Measurements from ENCODE around the gene HERC6.
"Not testable (repeated sequence)": the region's sequence is repeated elsewhere in the genome, so short reads cannot be mapped to it uniquely, and the experiment has no call there.

HERC6 gene

GRCh38 chr4:88429401-88429800 is 50.7 kb downstream of the HERC6 start:
- H3K36me3 ChIP-seq (ENCODE audit: control insufficient read depth in 1 of 2, insufficient read depth in 2 of 2, low read length in 2 of 2): peaks cover 0 to 14% of the 10 kb centered on the region in 2 donors
- no peaks in the 10 kb centered on the region for H3K4me1 ChIP-seq (ENCODE audit: control insufficient read depth in 1 of 2, insufficient read depth in 2 of 2, low read length in 2 of 2)
- H3K27me3 ChIP-seq (ENCODE audit: low read depth, low read length): no peaks in the 10 kb centered on the region
- peaks cover 3 to 6% of the 10 kb centered on the region in 2 donors for H3K9me3 ChIP-seq (ENCODE audit: control insufficient read depth in 1 of 2, low read length in 2 of 2)
- H3K27ac ChIP-seq (ENCODE audit: low read length): no peak overlapping the region
- no peak overlapping the region for H3K4me3 ChIP-seq (ENCODE audit: low read depth in 1 of 2, low read length in 2 of 2)

- H3K4me3 ChIP-seq (ENCODE audit: low read depth in 1 of 2, low read length in 2 of 2): no peak overlapping the region
- H3K36me3 ChIP-seq (ENCODE audit: control insufficient read depth in 1 of 2, insufficient read depth in 2 of 2, low read length in 2 of 2): peaks cover 0 to 10% of the 10 kb centered on the region in 2 donors
- H3K27ac ChIP-seq (ENCODE audit: low read length): no peak overlapping the region
- no peaks in the 10 kb centered on the region for H3K4me1 ChIP-seq (ENCODE audit: control insufficient read depth in 1 of 2, insufficient read depth in 2 of 2, low read length in 2 of 2)
- no peaks in the 10 kb centered on the region for H3K27me3 ChIP-seq (ENCODE audit: low read depth, low read length)
- peaks cover 3 to 6% of the 10 kb centered on the region in 2 donors for H3K9me3 ChIP-seq (ENCODE audit: control insufficient read depth in 1 of 2, low read length in 2 of 2)
Measured at GRCh38 chr4:88435987-88436693, 57.5 kb downstream of the HERC6 start.

DNA sequence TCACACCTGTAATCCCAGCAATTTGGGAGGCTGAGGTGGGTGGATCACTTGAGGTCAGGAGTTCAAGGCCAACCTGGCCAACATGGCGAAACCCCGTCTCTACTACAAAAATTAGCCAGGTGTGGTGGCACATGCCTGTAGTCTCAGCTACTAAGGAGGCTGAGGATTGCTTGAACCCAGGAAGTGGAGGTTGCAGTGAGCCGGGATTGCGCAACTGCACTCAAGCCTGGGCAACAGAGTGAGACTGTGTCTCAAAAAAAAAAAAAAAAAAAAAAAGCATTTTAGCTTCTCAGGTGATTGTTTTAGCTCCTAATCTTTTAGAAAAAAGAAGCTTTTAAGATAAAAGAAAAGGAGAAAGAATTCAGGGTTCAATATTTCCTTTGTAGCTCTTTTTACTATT is 59.2 kb downstream of the HERC6 start:
- not testable (repeated sequence) for H3K4me1 ChIP-seq (ENCODE audit: control insufficient read depth in 1 of 2, insufficient read depth in 2 of 2, low read length in 2 of 2); H3K9me3 ChIP-seq (ENCODE audit: control insufficient read depth in 1 of 2, low read length in 2 of 2); H3K27me3 ChIP-seq (ENCODE audit: low read depth, low read length); H3K27ac ChIP-seq (ENCODE audit: low read length); H3K4me3 ChIP-seq (ENCODE audit: low read depth in 1 of 2, low read length in 2 of 2)
- H3K36me3 ChIP-seq (ENCODE audit: control insufficient read depth in 1 of 2, insufficient read depth in 2 of 2, low read length in 2 of 2): peaks cover 4 to 16% of the 10 kb centered on the region in 2 donors

GRCh38 chr4:88439161-88439760 is 60.6 kb downstream of the HERC6 start:
- no peak overlapping the region for H3K4me3 ChIP-seq (ENCODE audit: low read depth in 1 of 2, low read length in 2 of 2)
- H3K36me3 ChIP-seq (ENCODE audit: control insufficient read depth in 1 of 2, insufficient read depth in 2 of 2, low read length in 2 of 2): peaks cover 6% of the 10 kb centered on the region in 2 donors
- no peaks in the 10 kb centered on the region for H3K4me1 ChIP-seq (ENCODE audit: control insufficient read depth in 1 of 2, insufficient read depth in 2 of 2, low read length in 2 of 2)
- no peaks in the 10 kb centered on the region for H3K27me3 ChIP-seq (ENCODE audit: low read depth, low read length)
- H3K27ac ChIP-seq (ENCODE audit: low read length): no peak overlapping the region
- H3K9me3 ChIP-seq (ENCODE audit: control insufficient read depth in 1 of 2, low read length in 2 of 2): no peaks in the 10 kb centered on the region

DNA sequence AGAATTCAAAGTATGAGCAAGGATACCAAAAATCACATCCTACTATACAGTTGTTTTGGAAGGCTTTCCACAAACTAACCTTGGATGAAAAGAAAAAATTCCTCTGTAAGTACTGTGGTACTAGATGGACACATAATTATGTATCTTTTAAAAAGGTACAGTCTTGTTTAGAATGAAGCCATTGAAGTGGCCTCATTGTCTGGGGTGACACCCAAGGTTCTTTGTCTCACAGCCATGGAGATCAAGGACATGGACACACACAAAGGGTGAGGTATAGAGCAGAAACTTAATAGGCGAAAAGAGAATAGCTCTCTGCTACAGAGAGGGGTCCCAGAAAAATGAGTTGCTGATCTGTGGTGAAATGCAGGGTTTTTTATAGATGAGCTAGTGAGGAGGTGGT is 61.5 kb downstream of the HERC6 start:
- H3K36me3 ChIP-seq (ENCODE audit: control insufficient read depth in 1 of 2, insufficient read depth in 2 of 2, low read length in 2 of 2): peaks cover 5 to 6% of the 10 kb centered on the region in 2 donors
- no peaks in the 10 kb centered on the region for H3K27me3 ChIP-seq (ENCODE audit: low read depth, low read length)
- no peak overlapping the region for H3K4me3 ChIP-seq (ENCODE audit: low read depth in 1 of 2, low read length in 2 of 2)
- no peak overlapping the region for H3K27ac ChIP-seq (ENCODE audit: low read length)
- H3K4me1 ChIP-seq (ENCODE audit: control insufficient read depth in 1 of 2, insufficient read depth in 2 of 2, low read length in 2 of 2): no peaks in the 10 kb centered on the region
- H3K9me3 ChIP-seq (ENCODE audit: control insufficient read depth in 1 of 2, low read length in 2 of 2): no peaks in the 10 kb centered on the region

- H3K36me3 ChIP-seq (ENCODE audit: control insufficient read depth in 1 of 2, insufficient read depth in 2 of 2, low read length in 2 of 2): peaks cover 5 to 6% of the 10 kb centered on the region in 2 donors
- no peaks in the 10 kb centered on the region for H3K4me1 ChIP-seq (ENCODE audit: control insufficient read depth in 1 of 2, insufficient read depth in 2 of 2, low read length in 2 of 2)
- no peaks in the 10 kb centered on the region for H3K27me3 ChIP-seq (ENCODE audit: low read depth, low read length)
- H3K4me3 ChIP-seq (ENCODE audit: low read depth in 1 of 2, low read length in 2 of 2): no peak overlapping the region
- H3K9me3 ChIP-seq (ENCODE audit: control insufficient read depth in 1 of 2, low read length in 2 of 2): no peaks in the 10 kb centered on the region
- H3K27ac ChIP-seq (ENCODE audit: low read length): no peak overlapping the region
Measured at GRCh38 chr4:88441696-88442095, 63.0 kb downstream of the HERC6 start.

DNA sequence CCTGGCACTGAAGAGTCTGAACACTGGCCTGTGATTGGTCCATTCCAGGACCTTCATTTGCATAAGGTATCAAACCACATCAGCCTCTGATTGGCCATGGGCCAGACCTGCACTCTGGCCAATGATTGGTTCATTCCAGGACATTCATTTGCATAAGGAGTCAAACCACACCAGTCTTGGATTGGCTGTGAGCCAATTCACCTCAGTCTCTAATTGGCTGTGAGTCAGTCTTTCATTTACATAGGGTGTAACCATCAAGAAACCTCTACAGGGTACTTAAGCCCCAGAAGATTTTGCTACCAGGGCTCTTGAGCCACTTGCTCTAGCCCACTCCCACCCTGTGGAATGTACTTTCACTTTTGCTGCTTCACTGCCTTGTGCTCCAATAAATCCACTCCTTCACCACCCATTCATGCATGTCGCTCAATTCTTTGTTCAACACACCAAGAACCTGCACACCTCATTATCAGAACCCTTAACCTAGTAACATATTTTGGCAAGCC is 64.1 kb downstream of the HERC6 start:
- no peak overlapping the region for H3K4me3 ChIP-seq (ENCODE audit: low read depth in 1 of 2, low read length in 2 of 2)
- H3K9me3 ChIP-seq (ENCODE audit: control insufficient read depth in 1 of 2, low read length in 2 of 2): no peaks in the 10 kb centered on the region
- H3K36me3 ChIP-seq (ENCODE audit: control insufficient read depth in 1 of 2, insufficient read depth in 2 of 2, low read length in 2 of 2): peaks cover 5 to 6% of the 10 kb centered on the region in 2 donors
- no peaks in the 10 kb centered on the region for H3K27me3 ChIP-seq (ENCODE audit: low read depth, low read length)
- H3K4me1 ChIP-seq (ENCODE audit: control insufficient read depth in 1 of 2, insufficient read depth in 2 of 2, low read length in 2 of 2): no peaks in the 10 kb centered on the region
- no peak overlapping the region for H3K27ac ChIP-seq (ENCODE audit: low read length)

DNA sequence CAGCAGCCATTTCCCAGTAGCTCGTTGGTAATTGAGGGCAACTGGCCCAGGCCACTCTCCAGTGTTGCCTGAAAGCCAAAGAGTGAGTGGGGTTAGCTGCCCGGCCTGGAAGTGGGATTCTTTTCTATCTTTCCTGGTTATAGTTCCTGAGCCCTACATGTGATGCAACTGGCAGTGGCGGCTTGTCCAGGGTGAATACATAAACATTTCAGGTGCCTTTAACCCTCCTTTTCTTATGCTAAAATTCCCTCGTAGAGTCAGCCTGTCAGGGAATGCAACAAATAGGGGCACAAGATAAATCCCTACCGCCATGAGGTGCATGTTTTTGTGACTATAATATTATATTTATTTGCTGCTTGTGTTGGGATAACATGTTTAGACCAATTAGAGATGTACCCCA is 64.8 kb downstream of the HERC6 start:
- Histone ChIP-seq H3K4me1 (ENCODE audit: control insufficient read depth in 1 of 2, insufficient read depth in 2 of 2, low read length in 2 of 2) (no peaks in the 10 kb centered on the region), H3K9me3 (ENCODE audit: control insufficient read depth in 1 of 2, low read length in 2 of 2) (no peaks in the 10 kb centered on the region), H3K4me3 (ENCODE audit: low read depth in 1 of 2, low read length in 2 of 2) (no peak overlapping the region), H3K36me3 (ENCODE audit: control insufficient read depth in 1 of 2, insufficient read depth in 2 of 2, low read length in 2 of 2) (peaks cover 5 to 6% of the 10 kb centered on the region in 2 donors), H3K27me3 (ENCODE audit: low read depth, low read length) (no peaks in the 10 kb centered on the region), H3K27ac (ENCODE audit: low read length) (no peak overlapping the region)

DNA sequence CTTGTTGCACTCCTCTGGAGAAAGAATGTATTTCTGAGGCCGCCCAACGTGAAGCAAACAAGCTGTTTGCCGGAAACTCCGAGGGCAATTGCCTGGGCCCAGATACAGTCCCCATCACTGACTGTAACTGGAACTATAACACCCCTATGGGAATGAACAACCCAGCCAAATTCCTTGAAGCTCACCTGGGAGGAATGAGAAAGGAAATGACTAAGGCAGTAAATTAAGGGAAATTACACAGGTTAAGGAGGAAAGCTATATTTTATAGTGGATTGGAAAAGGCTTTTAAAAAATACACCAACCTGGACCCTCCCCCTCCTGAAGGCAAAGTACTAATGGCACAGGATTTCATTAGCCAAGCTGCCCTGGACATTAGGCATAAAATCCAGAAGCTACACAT is 66.6 kb downstream of the HERC6 start:
- Histone ChIP-seq H3K36me3 (ENCODE audit: control insufficient read depth in 1 of 2, insufficient read depth in 2 of 2, low read length in 2 of 2) (peaks cover 5 to 6% of the 10 kb centered on the region in 2 donors), H3K9me3 (ENCODE audit: control insufficient read depth in 1 of 2, low read length in 2 of 2) (no peaks in the 10 kb centered on the region), H3K4me3 (ENCODE audit: low read depth in 1 of 2, low read length in 2 of 2) (no peak overlapping the region), H3K4me1 (ENCODE audit: control insufficient read depth in 1 of 2, insufficient read depth in 2 of 2, low read length in 2 of 2) (no peaks in the 10 kb centered on the region), H3K27ac (ENCODE audit: low read length) (no peak overlapping the region), H3K27me3 (ENCODE audit: low read depth, low read length) (no peaks in the 10 kb centered on the region)

DNA sequence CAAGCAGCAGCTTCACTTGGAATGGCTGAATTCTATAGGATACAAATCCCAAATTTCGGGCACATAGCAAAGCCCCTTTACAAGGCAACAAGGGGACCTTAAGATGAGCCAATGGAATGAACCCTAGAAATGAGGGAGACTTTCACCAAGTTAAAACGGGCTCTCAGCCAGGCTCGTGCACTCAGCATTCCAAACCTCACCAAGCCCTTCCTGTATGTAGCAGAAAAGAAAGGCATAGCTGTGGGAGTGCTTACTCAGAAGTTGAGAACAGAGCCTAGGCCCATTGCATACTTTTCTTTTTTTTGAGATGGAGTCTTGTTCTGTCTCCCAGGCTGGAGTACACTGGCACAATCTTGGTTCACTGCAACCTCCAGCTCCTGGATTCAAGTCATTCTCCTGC is 67.5 kb downstream of the HERC6 start:
- no peak overlapping the region for H3K27ac ChIP-seq (ENCODE audit: low read length)
- H3K9me3 ChIP-seq (ENCODE audit: control insufficient read depth in 1 of 2, low read length in 2 of 2): no peaks in the 10 kb centered on the region
- H3K27me3 ChIP-seq (ENCODE audit: low read depth, low read length): no peaks in the 10 kb centered on the region
- H3K4me3 ChIP-seq (ENCODE audit: low read depth in 1 of 2, low read length in 2 of 2): no peak overlapping the region
- H3K4me1 ChIP-seq (ENCODE audit: control insufficient read depth in 1 of 2, insufficient read depth in 2 of 2, low read length in 2 of 2): no peaks in the 10 kb centered on the region
- peaks cover 5 to 6% of the 10 kb centered on the region in 2 donors for H3K36me3 ChIP-seq (ENCODE audit: control insufficient read depth in 1 of 2, insufficient read depth in 2 of 2, low read length in 2 of 2)

GRCh38 chr4:88447371-88448095 is 68.9 kb downstream of the HERC6 start:
- Histone ChIP-seq H3K27me3 (ENCODE audit: low read depth, low read length) (no peaks in the 10 kb centered on the region), H3K36me3 (ENCODE audit: control insufficient read depth in 1 of 2, insufficient read depth in 2 of 2, low read length in 2 of 2) (peaks cover 2 to 5% of the 10 kb centered on the region in 2 donors), H3K9me3 (ENCODE audit: control insufficient read depth in 1 of 2, low read length in 2 of 2) (no peaks in the 10 kb centered on the region), H3K27ac (ENCODE audit: low read length) (no peak overlapping the region), H3K4me1 (ENCODE audit: control insufficient read depth in 1 of 2, insufficient read depth in 2 of 2, low read length in 2 of 2) (no peaks in the 10 kb centered on the region), H3K4me3 (ENCODE audit: low read depth in 1 of 2, low read length in 2 of 2) (no peak overlapping the region)

All from muscle layer of duodenum (tissue), 2 donors.